NOMO-1 (cell line): ENCODE measurements around the gene OTOA.
"Not testable (repeated sequence)": the region's sequence is repeated elsewhere in the genome, so short reads cannot be mapped to it uniquely, and the experiment has no call there.

Experiments
- DNase-seq, 2 experiments: peaks; one replicate each; lab custom pipeline; 2025; ENCODE audit not compliant: unreplicated experiment in 2 of 2; lab: John Stamatoyannopoulos, UW

OTOA gene

DNA sequence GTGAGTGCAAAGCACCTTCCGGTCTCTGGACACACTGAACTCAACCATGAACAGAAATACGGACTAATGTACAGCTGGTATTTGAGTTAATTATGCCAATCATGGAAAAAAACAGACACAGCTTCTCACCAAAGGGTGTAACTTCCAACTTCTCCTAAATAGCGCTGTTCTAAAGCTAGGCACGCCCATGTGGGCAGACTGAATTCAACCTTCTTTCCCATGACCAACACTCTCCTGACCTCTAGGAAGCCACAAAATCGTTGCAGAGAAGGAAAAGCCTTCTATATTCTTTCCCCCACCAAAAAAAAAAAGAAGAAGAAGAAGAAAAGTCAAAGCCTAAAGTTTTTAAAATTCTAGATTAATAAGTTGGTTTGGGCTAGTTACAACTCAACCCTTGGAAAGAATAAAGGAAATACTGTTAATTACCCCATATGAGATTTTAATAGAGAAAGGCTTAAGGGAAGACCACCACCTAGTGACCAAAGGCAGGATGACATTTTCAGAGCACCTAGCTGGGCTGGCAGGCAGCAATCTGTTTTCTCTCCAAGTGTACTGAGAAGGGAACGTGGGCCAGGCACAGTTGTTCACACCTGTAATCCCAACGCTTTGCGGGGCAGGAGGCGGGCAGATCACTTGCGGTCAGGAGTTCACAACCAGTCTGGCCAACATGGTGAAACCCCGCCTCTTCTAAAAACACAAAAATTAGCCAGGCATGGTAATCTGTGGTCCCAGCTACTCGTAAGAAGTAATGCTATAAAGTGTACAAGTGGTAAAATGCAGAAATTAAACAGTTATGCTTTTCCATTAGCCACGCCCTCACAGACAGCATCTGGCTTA, 138.0 kb downstream of the OTOA start:
- peak; percentile 13 to 38 for DNase-seq

DNA sequence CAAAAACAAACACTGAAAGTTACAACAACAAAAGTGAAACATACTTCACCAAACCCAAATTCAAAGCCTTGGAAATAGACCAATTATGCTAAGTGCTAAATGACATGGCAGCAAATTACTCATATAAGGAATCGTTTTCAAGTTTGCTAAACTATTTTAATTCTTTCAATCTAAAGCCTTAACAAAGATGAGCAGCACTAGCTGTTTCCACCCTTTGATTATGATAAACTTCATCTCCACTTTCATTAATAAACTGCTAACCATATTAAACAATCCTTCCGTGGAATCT, 138.6 kb downstream of the OTOA start:
- not testable (repeated sequence) for DNase-seq
